DOHH2 (cell line): ENCODE measurements around the gene KBTBD4.

Experiments
- EZH2phosphoT487 ChIP-seq: fragments of 200-600 bp; sonication (generic); IDR thresholded peaks from 2 replicates; pipeline ENCODE4 v1.6.1; 2017; ENCODE audit warnings: borderline replicate concordance, mild to moderate bottlenecking, antibody characterized with exemption, low read length, moderate library complexity, mixed read lengths
- TF ChIP-seq, protein P1 (sequence below): fragments of 200-600 bp; sonication (generic); IDR thresholded peaks from one replicate; pipeline ENCODE4 v1.5.1; 2014; ENCODE audit warnings: antibody characterized with exemption, mild to moderate bottlenecking, low read depth, low read length; ENCODE audit not compliant: poor library complexity, severe bottlenecking

- TF ChIP-seq, protein P1, sequence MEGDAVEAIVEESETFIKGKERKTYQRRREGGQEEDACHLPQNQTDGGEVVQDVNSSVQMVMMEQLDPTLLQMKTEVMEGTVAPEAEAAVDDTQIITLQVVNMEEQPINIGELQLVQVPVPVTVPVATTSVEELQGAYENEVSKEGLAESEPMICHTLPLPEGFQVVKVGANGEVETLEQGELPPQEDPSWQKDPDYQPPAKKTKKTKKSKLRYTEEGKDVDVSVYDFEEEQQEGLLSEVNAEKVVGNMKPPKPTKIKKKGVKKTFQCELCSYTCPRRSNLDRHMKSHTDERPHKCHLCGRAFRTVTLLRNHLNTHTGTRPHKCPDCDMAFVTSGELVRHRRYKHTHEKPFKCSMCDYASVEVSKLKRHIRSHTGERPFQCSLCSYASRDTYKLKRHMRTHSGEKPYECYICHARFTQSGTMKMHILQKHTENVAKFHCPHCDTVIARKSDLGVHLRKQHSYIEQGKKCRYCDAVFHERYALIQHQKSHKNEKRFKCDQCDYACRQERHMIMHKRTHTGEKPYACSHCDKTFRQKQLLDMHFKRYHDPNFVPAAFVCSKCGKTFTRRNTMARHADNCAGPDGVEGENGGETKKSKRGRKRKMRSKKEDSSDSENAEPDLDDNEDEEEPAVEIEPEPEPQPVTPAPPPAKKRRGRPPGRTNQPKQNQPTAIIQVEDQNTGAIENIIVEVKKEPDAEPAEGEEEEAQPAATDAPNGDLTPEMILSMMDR = no peak
- TF ChIP-seq EZH2phosphoT487 = no peak
Observed at GRCh38 chr11:47552056-47552565, 26.7 kb downstream of the KBTBD4 start.
